Activated CD4-positive, alpha-beta T cell treated with anti-CD3 and anti-CD28 coated beads for 36 hours (primary cell): Measurements from ENCODE around the gene DICER1. TPM values are rescaled to one million over a fixed set of nuclear protein-coding genes. Genes with fewer than 3 reads are reported as not detected.
"Not testable (repeated sequence)": the region's sequence is repeated elsewhere in the genome, so short reads cannot be mapped to it uniquely, and the experiment has no call there.

Source experiments
- ATAC-seq: fragments of 200-7000 bp; cut with Tn5 transposase; one replicate; pipeline ENCODE4 v1.10.0; 2021; ENCODE audit warnings: mild to moderate bottlenecking, moderate library complexity
- CTCF ChIA-PET: fragments of 350-600 bp; sonication (Branson Sonifier 250); formaldehyde crosslinking; loops from one replicate; lab custom pipeline; 2021; ENCODE audit warnings: antibody characterized with exemption; lab: Charles Lee
- POLR2A ChIA-PET: fragments of 350-600 bp; sonication (Branson Sonifier 250); formaldehyde crosslinking; loops from one replicate; lab custom pipeline; 2021; ENCODE audit warnings: antibody characterized with exemption, inconsistent platforms; lab: Charles Lee
- DNase-seq: peaks from one replicate; pipeline ENCODE4 v3.0.0-alpha.2; 2020
- H3K27ac Mint-ChIP-seq: one replicate; pipeline ENCODE4 v1.8.0; 2021; ENCODE audit warnings: mixed read lengths
- H3K27me3 Mint-ChIP-seq: one replicate; pipeline ENCODE4 v1.8.0; 2021; ENCODE audit warnings: mixed read lengths
- H3K36me3 Mint-ChIP-seq: one replicate; pipeline ENCODE4 v1.8.0; 2021; ENCODE audit warnings: low read depth, mixed read lengths
- H3K4me1 Mint-ChIP-seq: one replicate; pipeline ENCODE4 v1.8.0; 2021; ENCODE audit warnings: mixed read lengths
- H3K4me3 Mint-ChIP-seq: one replicate; pipeline ENCODE4 v1.8.0; 2021; ENCODE audit warnings: mild to moderate bottlenecking, moderate library complexity, mixed read lengths
- H3K9me3 Mint-ChIP-seq: one replicate; pipeline ENCODE4 v1.8.0; 2021; ENCODE audit warnings: low read depth, mixed read lengths
- intact Hi-C, 2 experiments: fragments of 100-400 bp; cut with DNase I in 1 of 2; cut with micrococcal nuclease in 1 of 2; formaldehyde crosslinking; loops; one replicate each; pipeline versions ENCODE4 v1.14.2 to v1.15.1; 2022 to 2024; cut with DNase I, micrococcal nuclease
- total RNA-seq, 2 experiments: library from RNA; stranded (reverse); gene quantifications; one replicate each; pipeline ENCODE4 v1.2.3, GENCODE V29; 2021

DICER1 gene
- total RNA-seq, 2 experiments from 2014 or later = 41.6 to 61.1 TPM

GRCh38 chr14:95147597-95147996 lies 9.7 kb downstream of the DICER1 start:
- H3K36me3 Mint-ChIP-seq = peaks cover 28% of the 10 kb centered on the region
- CTCF ChIA-PET = interaction anchor here (0.6 kb wide), 1 partner anchor 127 kb away, joined by 4 read pairs; no protein-coding TSS in a partner anchor
- H3K4me1 Mint-ChIP-seq = peaks cover 78% of the 10 kb centered on the region
- ATAC-seq (no peak), DNase-seq (no peak)
- H3K27me3 Mint-ChIP-seq = no peaks in the 10 kb centered on the region
- peaks cover 17% of the 10 kb centered on the region for H3K9me3 Mint-ChIP-seq
- POLR2A ChIA-PET = no interaction called here
- H3K4me3 Mint-ChIP-seq = no peak overlapping the region
- intact Hi-C loops = no loop called here
- H3K27ac Mint-ChIP-seq = no peak overlapping the region

DNA sequence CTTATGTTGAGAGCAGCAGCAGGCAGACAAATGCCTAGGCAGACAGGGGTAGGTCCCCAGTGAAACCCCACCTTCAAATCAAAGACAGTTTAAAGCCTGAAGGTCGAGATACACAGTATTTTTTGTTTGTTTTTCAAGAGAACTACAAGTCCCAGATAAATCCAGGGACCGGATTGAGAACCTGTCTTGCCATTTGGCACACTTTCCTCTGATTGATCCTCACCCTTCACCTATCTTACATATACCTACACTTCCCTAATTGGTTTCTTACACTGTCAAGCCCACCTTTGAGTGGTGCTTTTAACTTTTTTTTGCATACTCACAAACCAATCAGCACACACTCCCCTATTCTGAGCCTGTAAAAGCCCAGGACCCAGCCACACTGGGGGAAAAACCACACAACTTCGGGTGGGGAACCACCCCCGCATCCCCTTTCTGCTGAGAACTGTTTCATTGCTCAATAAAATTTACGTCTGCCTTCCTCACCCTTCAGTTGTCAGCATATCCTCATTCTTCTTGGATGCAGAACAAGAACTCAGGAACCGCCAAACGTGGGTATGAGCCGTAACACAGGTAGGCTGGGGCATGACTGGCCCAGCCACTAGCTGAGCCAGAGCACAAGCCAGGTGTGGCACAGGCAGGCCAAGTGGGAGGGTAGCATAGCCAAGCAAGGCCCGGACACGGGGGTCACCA lies 11.1 kb downstream of the DICER1 start:
- CTCF ChIA-PET = no interaction called here
- H3K4me3 Mint-ChIP-seq = no peak overlapping the region
- POLR2A ChIA-PET = no interaction called here
- ATAC-seq (no peak), DNase-seq (no peak)
- no peak overlapping the region for H3K27ac Mint-ChIP-seq
- intact Hi-C loops = no loop called here
- H3K4me1 Mint-ChIP-seq = peaks cover 77% of the 10 kb centered on the region
- no peaks in the 10 kb centered on the region for H3K27me3 Mint-ChIP-seq
- peaks cover 28% of the 10 kb centered on the region for H3K36me3 Mint-ChIP-seq
- H3K9me3 Mint-ChIP-seq = peaks cover 17% of the 10 kb centered on the region

- ATAC-seq = no peak
- Mint-ChIP-seq H3K4me3 (no peak overlapping the region), H3K36me3 (peaks cover 33% of the 10 kb centered on the region), H3K27ac (no peak overlapping the region), H3K27me3 (no peaks in the 10 kb centered on the region), H3K9me3 (peaks cover 17% of the 10 kb centered on the region), H3K4me1 (peaks cover 75% of the 10 kb centered on the region)
- ChIA-PET POLR2A (no interaction called here), CTCF (interaction anchor here (0.6 kb wide), 1 partner anchor 62 kb away, joined by 3 read pairs; no protein-coding TSS in a partner anchor)
- intact Hi-C loops = no loop called here
- DNase-seq = no peak
Observed at GRCh38 chr14:95144849-95145248, 12.5 kb downstream of the DICER1 start.

DNA sequence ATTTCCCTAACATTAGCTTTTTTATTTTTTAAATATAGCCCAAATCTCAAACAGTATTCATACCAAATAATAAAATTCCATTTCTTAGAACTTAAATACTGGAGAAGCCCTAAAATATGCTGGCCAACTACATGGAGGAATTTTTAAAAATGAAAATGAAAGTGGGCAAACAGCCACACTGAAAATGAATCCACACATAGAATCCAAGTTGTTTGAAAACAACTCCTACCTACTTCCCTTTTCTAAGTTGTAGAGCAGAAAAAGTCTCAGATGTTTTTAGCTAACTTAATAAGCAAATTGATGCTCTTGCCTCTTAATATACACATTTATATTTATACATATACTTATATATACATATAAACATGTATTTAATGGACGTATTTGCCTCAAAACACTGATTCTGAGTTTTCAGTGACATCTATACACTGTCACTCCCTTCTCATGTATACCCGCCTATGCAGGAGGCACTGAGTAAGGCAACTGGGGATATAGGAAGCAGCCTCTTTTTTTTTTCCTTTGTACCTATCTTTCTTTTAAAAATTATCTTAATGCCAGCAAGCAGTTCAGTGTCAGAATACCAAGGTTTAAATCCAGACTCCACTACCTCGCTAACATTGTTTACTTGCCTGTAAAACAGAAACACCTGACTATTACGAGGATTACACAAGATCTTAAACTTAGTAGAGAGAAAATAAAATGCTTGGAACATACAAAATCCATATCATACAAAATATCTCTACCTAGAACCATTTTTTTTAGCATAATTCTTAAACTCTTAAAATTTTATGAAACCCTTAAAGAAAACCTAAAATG lies 13.3 kb downstream of the DICER1 start:
- Mint-ChIP-seq H3K36me3 (peaks cover 37% of the 10 kb centered on the region), H3K4me1 (peaks cover 77% of the 10 kb centered on the region), H3K27ac (peak overlapping the region; percentile 25), H3K4me3 (no peak overlapping the region), H3K27me3 (no peaks in the 10 kb centered on the region), H3K9me3 (peaks cover 17% of the 10 kb centered on the region)
- intact Hi-C loops = no loop called here
- POLR2A ChIA-PET = no interaction called here
- no peak for ATAC-seq
- CTCF ChIA-PET = interaction anchor here (0.6 to 0.7 kb wide), 2 partner anchors 45 to 61 kb away, joined by 3 read pairs; no protein-coding TSS in a partner anchor
- DNase-seq = no peak

DNA sequence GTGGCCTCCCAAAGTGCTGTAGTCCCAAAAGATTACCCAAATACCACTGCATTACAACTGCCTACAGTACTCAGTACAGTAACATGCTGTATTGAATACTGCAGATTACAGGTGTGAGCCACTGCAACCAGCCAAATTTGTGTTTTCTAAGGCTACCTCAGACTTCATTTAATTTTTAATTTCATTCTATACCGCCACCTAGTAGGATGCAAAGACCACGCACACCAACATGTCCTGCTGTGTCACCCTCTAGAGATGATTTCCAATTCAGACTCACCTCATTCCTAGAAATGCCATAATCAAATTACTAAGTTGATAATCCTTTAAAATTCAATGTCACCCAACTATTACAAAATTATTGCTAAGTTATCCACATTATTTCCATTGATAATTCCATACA lies 15.1 kb downstream of the DICER1 start:
- intact Hi-C loops = no loop called here
- ChIA-PET CTCF (interaction anchor here (0.6 to 2.1 kb wide), 2 partner anchors 14 to 300 kb away, joined by 3 to 5 read pairs; no protein-coding TSS in a partner anchor), POLR2A (no interaction called here)
- H3K36me3 Mint-ChIP-seq = peaks cover 31% of the 10 kb centered on the region
- H3K4me1 Mint-ChIP-seq = peaks cover 77% of the 10 kb centered on the region
- H3K9me3 Mint-ChIP-seq = peaks cover 17% of the 10 kb centered on the region
- H3K27ac Mint-ChIP-seq = no peak overlapping the region
- no peak overlapping the region for H3K4me3 Mint-ChIP-seq
- DNase-seq (no peak), ATAC-seq (no peak)
- no peaks in the 10 kb centered on the region for H3K27me3 Mint-ChIP-seq

DNA sequence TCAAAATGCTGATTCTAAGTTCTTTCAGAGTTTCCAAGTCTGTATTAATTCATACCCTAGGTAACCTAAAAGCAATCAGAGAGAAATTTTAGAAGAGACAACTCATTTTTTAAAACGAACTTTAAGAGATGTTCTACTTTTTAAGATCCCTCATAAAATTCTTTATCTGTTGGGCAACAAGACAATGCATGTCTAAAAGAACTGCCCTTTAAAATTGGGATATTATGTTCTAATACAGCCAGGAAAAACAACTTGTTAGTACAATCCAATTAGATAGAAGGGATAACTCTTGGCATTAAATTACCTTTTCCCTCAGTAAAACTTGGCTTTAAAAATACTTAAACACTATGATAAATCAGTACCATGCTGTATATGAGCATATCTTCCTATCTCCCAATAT lies 15.6 kb downstream of the DICER1 start:
- ATAC-seq (no peak), DNase-seq (no peak)
- Mint-ChIP-seq H3K27me3 (no peaks in the 10 kb centered on the region), H3K4me1 (peaks cover 77% of the 10 kb centered on the region), H3K36me3 (peaks cover 31% of the 10 kb centered on the region), H3K9me3 (peaks cover 16% of the 10 kb centered on the region), H3K27ac (no peak overlapping the region), H3K4me3 (no peak overlapping the region)
- CTCF ChIA-PET = interaction anchor here (1.1 to 2.1 kb wide), 2 partner anchors 7 to 14 kb away, joined by 3 to 5 read pairs; no protein-coding TSS in a partner anchor
- intact Hi-C loops = no loop called here
- POLR2A ChIA-PET = interaction anchor here (0.6 kb wide), 1 partner anchor 1995 kb away, joined by 4 read pairs; no protein-coding TSS in a partner anchor

GRCh38 chr14:95140060-95140858 lies 17.1 kb downstream of the DICER1 start:
- ChIA-PET POLR2A (no interaction called here), CTCF (interaction anchor here (0.6 to 2.1 kb wide), 2 partner anchors 16 to 1219 kb away, joined by 4 to 5 read pairs; no protein-coding TSS in a partner anchor)
- Mint-ChIP-seq H3K27ac (peak overlapping the region; percentile 52), H3K4me3 (no peak overlapping the region), H3K4me1 (peaks cover 76% of the 10 kb centered on the region), H3K27me3 (no peaks in the 10 kb centered on the region), H3K36me3 (peaks cover 23% of the 10 kb centered on the region), H3K9me3 (peaks cover 6% of the 10 kb centered on the region)
- intact Hi-C loops = no loop called here
- ATAC-seq = peak; percentile 87
- no peak for DNase-seq

GRCh38 chr14:95138876-95139275 lies 18.5 kb downstream of the DICER1 start:
- intact Hi-C loops = no loop called here
- Mint-ChIP-seq H3K4me1 (peaks cover 76% of the 10 kb centered on the region), H3K27me3 (no peaks in the 10 kb centered on the region), H3K9me3 (no peaks in the 10 kb centered on the region), H3K36me3 (peaks cover 16% of the 10 kb centered on the region), H3K4me3 (no peak overlapping the region), H3K27ac (no peak overlapping the region)
- DNase-seq (no peak), ATAC-seq (no peak)
- ChIA-PET POLR2A (no interaction called here), CTCF (no interaction called here)

GRCh38 chr14:95138455-95138854 lies 18.9 kb downstream of the DICER1 start:
- H3K4me3 Mint-ChIP-seq, DNase-seq, H3K27me3 Mint-ChIP-seq, POLR2A ChIA-PET, H3K9me3 Mint-ChIP-seq, intact Hi-C loops, ATAC-seq: not testable (repeated sequence)
- CTCF ChIA-PET = interaction anchor here (0.7 to 1.3 kb wide), 3 partner anchors 10 to 21 kb away, joined by 3 read pairs; no protein-coding TSS in a partner anchor
- Mint-ChIP-seq H3K27ac (peak overlapping the region; percentile 22), H3K36me3 (peaks cover 17% of the 10 kb centered on the region), H3K4me1 (peaks cover 72% of the 10 kb centered on the region)

- peaks cover 69% of the 10 kb centered on the region for H3K4me1 Mint-ChIP-seq
- H3K9me3 Mint-ChIP-seq = no peaks in the 10 kb centered on the region
- H3K36me3 Mint-ChIP-seq = peaks cover 24% of the 10 kb centered on the region
- ATAC-seq (no peak), DNase-seq (no peak)
- H3K27me3 Mint-ChIP-seq = no peaks in the 10 kb centered on the region
- ChIA-PET POLR2A (no interaction called here), CTCF (interaction anchor here (0.7 to 1.3 kb wide), 4 partner anchors 9 to 20 kb away, joined by 3 to 6 read pairs (median 3); no protein-coding TSS in a partner anchor)
- intact Hi-C loops = no loop called here
- H3K4me3 Mint-ChIP-seq = no peak overlapping the region
- H3K27ac Mint-ChIP-seq = no peak overlapping the region
Observed at GRCh38 chr14:95137804-95138167, 19.5 kb downstream of the DICER1 start.
